NT2/D1 (cell line): ENCODE measurements around the gene BCAS4.

ENCODE experiments used
- YY1 ChIP-seq: IDR thresholded peaks from 2 replicates; pipeline ENCODE4 v1.6.1; 2011; ENCODE audit not compliant: insufficient read length, insufficient read depth
- ZNF274 ChIP-seq: IDR thresholded peaks from 2 replicates; pipeline ENCODE4 v1.6.1; 2011; ENCODE audit warnings: mild to moderate bottlenecking, low read depth, low read length

- no peak for TF ChIP-seq ZNF274
- no peak for TF ChIP-seq YY1
Observed at GRCh38 chr20:50911030-50911429, 116.2 kb downstream of the BCAS4 start.
